HG03469 (cell line): ENCODE results near the gene CCDC194.

ENCODE experiments used
- ATAC-seq: cut with Tn5 transposase; IDR thresholded peaks from one replicate; pipeline ENCODE4 v1.9.1; 2021; ENCODE audit warnings: mild to moderate bottlenecking, moderate library complexity, moderate number of reproducible peaks; ENCODE audit not compliant: unreplicated experiment

The CCDC194 gene

DNA sequence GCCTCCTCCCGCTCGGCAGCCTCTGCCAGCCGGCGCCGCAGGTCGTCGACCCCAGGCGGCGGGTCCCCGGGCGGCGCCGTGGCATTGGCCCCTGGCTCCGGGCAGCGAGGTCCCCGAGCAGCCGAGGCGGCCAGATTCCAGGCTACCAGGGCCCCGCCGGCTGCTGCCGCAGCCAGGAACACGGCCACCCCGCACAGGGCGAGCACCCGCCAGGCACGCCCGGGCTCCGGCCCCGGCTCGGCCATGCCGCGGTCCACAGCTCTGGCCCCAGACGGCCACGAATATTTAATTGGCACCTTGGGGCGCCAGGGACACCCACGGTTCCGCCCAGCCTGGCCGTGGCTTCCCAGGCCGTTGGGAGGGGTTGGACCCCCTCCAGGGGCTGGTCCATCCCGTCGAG is at the start of gene CCDC194:
TSS of gene CCDC194 (minus strand) at position 283 of the 400 bp plus-strand sequence. CDS start at position 245, 38 bp downstream.
- ATAC-seq, result no peak

DNA sequence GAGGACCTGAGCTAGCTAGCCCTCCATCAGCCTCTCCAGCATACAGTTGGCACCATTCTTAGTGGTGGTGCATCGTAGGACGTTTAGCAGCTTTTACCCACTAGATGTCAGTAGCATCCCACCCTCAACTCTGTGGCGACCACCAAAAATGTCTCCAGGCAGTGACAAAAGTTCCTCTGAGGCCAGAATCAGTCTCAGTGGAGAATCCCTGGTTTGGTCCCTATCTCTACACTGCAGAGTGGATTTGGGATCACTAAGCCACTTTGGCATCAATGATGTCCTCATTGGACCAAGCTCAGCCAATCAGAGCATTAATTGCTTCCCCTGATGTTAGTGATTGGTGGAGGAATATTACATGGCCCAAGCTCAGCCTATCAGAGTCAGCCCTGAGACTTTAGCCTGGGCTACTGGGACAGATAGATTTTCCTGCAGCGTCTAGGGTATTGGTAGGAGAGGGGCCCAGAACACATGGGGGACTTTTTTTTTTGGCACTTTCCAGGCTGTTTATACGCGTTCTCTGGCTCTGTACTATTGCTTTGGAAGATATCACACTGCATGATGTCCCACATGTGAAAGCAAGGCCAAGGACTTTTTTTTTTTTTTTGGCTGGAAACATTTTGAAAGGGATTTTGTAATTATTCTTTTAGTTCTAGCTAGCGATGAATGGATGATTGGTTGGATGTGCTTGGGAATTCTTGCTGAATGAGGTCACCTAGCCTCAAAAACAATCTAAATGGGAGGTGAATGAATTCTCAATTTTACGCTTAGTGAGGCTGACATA is 47.4 kb upstream of the CCDC194 start:
- no peak for ATAC-seq

GRCh38 chr19:17436874-17437267 is 42.9 kb upstream of the CCDC194 start:
- ATAC-seq, result no peak

DNA sequence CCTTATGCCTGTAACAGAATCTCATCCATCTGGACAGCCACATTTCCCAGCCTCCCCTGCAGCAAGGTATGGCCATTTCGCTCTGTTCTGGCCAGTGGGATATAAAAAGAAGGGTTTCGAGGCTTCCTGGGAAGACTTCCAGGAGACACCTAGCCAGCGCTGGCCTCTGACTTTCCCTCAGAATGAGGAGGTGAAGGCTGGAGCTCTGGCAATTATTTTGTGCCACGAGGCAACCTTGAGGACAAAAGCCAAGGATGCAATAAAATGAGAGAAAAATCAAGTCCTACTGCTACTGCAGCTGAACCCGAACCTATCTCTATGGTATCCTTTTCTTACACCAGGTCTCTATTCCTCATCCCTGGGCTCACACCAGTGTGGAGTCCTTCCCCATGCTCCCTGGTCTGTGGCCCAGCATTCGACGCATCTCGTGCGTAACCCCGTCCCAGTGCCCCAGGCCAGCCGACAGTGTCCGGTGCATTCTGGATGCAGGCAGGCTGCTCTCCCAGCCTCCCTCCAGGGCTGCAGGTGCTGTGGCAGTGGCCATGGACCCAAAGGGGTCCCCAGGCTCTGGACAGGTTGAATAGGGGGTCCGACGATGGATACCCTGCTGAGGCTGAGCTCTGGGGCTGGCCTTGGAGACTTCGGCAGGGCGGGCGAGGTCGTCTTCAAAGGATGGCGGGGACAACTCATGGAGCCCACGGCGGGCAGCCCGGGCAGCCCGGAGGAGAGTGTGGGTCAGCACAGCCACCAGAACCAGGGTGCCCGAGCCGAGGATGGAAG is 42.3 kb upstream of the CCDC194 start:
- ATAC-seq, result no peak

DNA sequence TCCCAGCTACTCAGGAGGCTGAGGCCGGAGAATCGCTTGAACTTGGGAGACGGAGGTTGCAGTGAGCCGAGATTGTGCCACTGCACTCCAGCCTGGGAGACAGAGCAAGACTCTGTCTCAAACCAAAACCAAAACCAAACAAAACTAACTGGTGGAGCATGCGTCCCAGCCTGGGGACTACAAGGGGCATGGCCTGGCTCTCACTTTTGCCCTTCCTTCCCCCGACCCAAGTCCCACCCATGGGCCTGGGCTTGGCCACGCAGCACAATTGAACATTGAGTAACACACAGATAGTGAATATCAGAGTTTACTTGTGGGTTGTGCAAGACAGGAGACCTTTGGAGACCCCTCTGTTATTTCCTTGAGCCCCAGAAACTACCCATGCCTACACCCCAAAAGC is 41.2 kb upstream of the CCDC194 start:
- no peak for ATAC-seq

- no peak for ATAC-seq
Measured at GRCh38 chr19:17431417-17431816, 37.4 kb upstream of the CCDC194 start.

- no peak for ATAC-seq
Measured at GRCh38 chr19:17429641-17430113, 35.7 kb upstream of the CCDC194 start.

GRCh38 chr19:17424743-17425365 is 30.9 kb upstream of the CCDC194 start:
- ATAC-seq, result no peak

DNA sequence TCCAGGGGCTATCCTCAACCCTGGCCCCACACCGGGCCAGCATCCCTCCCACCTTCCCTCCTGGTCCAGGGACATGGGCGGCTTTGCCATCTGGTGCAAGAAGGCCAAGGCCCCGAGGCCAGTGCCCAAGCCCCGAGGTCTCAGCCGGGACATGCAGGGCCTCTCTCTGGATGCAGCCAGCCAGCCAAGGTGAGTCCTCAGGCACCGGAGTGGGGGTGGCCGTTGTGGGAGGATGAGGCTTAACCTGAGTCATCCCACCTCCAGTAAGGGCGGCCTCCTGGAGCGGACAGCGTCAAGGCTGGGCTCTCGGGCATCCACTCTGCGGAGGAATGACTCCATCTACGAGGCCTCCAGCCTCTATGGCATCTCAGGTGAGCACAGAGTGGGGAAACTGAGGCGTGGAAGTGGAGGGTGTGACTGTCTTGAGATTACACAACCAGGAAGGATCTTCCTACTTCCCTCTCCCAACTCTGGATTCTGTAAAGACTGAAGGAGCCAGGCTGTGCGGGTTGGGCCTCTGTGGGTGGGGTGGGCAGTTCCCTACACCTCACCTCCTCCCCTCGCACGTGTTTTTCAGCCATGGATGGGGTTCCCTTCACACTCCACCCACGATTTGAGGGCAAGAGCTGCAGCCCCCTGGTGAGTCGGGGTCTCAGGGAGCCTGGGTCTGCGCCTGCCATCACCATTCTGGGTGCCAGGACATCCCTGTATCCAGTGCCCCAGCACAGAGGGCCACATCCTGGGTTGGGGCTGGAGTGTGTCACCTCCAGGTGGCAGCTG is 29.6 kb upstream of the CCDC194 start:
- ATAC-seq, result no peak

- no peak for ATAC-seq
Measured at GRCh38 chr19:17421942-17422341, 27.9 kb upstream of the CCDC194 start.

DNA sequence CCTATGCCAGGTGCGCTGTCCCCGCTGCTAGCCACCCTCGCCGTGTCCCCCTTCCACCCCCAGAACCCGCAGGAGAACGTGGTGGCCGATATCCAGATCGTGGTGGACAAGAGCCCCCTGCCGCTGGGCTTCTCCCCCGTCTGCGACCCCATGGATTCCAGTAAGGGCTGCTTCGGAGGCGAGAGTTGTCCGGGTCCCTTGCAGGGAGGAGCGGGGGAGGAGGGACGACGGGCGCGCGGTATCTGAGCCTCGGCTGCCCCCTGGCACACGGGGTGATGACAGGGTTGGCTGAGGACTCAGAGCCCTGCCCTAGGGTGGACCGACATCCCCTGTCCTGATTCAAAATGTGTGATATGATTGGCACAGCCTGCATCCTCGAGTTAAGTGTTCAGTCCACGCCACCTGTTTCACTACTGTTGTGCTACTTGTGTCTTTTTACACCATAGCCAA is 26.5 kb upstream of the CCDC194 start:
- no peak for ATAC-seq

GRCh38 chr19:17419621-17420474 is 25.9 kb upstream of the CCDC194 start, which contains the start of gene MVB12A:
Gene MVB12A, plus strand, starts transcription at chr19:17420047. Its CDS starts 89 bp downstream, at chr19:17420136.
- peak; percentile 70 for ATAC-seq

- ATAC-seq, result no peak
Measured at GRCh38 chr19:17419154-17419620, 25.2 kb upstream of the CCDC194 start.

DNA sequence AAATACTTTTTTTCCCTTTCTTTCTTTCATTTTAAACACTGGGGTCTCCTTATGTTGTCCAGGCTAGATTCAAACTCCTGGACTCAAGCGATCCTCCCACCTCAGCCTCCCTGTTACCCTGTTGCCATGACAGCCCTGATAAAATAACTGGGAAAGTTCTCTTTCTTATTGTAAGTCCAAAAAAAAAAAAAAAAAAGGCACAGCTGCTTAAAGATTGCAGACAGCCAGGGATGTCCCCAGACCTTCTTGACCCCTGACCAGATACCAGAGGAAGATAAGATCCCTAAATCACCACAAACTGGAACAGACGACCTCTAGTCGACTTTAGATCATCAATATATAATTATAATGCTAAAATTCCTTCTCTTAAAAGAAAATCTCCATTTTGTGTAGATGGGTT is 24.7 kb upstream of the CCDC194 start:
- ATAC-seq, result no peak

DNA sequence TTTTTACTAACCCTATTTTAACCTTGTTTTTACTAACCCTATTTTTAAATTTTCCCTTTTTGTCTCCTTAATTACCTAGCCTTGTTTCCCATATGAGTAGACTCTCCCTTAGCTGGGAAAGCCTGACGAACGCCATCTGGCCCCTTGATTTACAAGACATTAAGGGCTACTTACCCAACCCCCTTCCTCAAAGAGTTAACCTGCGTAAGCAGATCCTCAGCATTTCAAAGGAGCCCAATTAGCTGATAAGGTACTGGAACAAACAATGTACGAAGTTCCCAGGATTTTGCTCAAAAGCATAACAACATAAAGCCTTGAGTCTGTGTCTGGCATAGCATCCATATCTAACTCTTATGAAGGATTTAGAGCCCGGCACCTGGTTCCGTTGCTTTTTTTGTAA is 21.1 kb upstream of the CCDC194 start:
- ATAC-seq, result no peak

GRCh38 chr19:17414097-17414496 is 20.1 kb upstream of the CCDC194 start:
- ATAC-seq, result no peak

- no peak for ATAC-seq
Measured at GRCh38 chr19:17411801-17412200, 17.8 kb upstream of the CCDC194 start.

GRCh38 chr19:17409990-17410389 is 16.0 kb upstream of the CCDC194 start:
- no peak for ATAC-seq

DNA sequence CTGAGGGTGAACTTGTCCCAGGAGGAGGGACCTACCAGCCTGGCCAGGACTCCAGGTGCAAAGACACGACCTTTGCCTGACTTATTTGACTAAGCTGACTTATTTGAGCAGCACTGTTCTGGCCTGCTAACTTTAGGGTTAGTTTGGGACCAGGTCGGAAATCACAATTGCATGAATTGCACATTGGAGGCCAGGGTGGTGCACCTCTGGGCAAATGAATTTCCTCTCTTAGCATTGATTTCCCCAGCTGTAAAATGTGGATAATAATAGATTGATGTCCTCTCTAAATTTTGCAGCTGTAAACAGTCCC is 12.8 kb upstream of the CCDC194 start:
- ATAC-seq, result no peak
